SK-N-SH treated with all-trans-retinoic acid at 6 μM for 48 hours (cell line): ENCODE data around the gene MBD5.

Experiments
- ATAC-seq: fragments of 200-7000 bp; cut with Tn5 transposase; 3 replicates; pipeline ENCODE4 v1.9.1; 2020; ENCODE audit warnings: mild to moderate bottlenecking, moderate library complexity
- BACH2 ChIP-seq: fragments of 250-450 bp; sonication (Bioruptor Pico); IDR thresholded peaks from 2 replicates; pipeline ENCODE4 v1.9.0; 2021; ENCODE audit warnings: mild to moderate bottlenecking, borderline replicate concordance
- CREB5 ChIP-seq: fragments of 250-450 bp; sonication (Bioruptor Pico); IDR thresholded peaks from 2 replicates; pipeline ENCODE4 v1.5.1; 2020; ENCODE audit warnings: low read depth, mild to moderate bottlenecking, moderate library complexity
- CSRNP3 ChIP-seq: fragments of 250-450 bp; sonication (Bioruptor Pico); IDR thresholded peaks from 2 replicates; pipeline ENCODE4 v1.5.1; 2021; ENCODE audit warnings: mild to moderate bottlenecking, moderate library complexity
- ESRRG ChIP-seq: fragments of 250-450 bp; sonication (Bioruptor Pico); IDR thresholded peaks from 2 replicates; pipeline ENCODE4 v1.6.1; 2021; ENCODE audit warnings: mild to moderate bottlenecking
- GLIS3 ChIP-seq: fragments of 250-450 bp; sonication (Bioruptor Pico); IDR thresholded peaks from 2 replicates; pipeline ENCODE4 v1.5.0; 2020; ENCODE audit warnings: mild to moderate bottlenecking, moderate library complexity
- ISL1 ChIP-seq: fragments of 250-450 bp; sonication (Bioruptor Pico); IDR thresholded peaks from 2 replicates; pipeline ENCODE4 v2.1.2; 2022; ENCODE audit warnings: mild to moderate bottlenecking, moderate library complexity
- OSR1 ChIP-seq: fragments of 250-450 bp; sonication (Bioruptor Pico); IDR thresholded peaks from 2 replicates; pipeline ENCODE4 v1.8.0; 2022; ENCODE audit warnings: moderate library complexity, mild to moderate bottlenecking, inconsistent platforms
- PATZ1 ChIP-seq: fragments of 250-450 bp; sonication (Bioruptor Pico); IDR thresholded peaks from 2 replicates; pipeline ENCODE4 v1.8.0; 2020; ENCODE audit warnings: mild to moderate bottlenecking, moderate library complexity, borderline replicate concordance
- POU6F1 ChIP-seq: fragments of 250-450 bp; sonication (Bioruptor Pico); IDR thresholded peaks from 2 replicates; pipeline ENCODE4 v1.8.0; 2021; ENCODE audit warnings: low read depth, mild to moderate bottlenecking, moderate library complexity, borderline replicate concordance
- RARB ChIP-seq: fragments of 250-450 bp; sonication (Bioruptor Pico); IDR thresholded peaks from 2 replicates; pipeline ENCODE4 v1.8.0; 2021; ENCODE audit warnings: mild to moderate bottlenecking, moderate library complexity
- SNAI2 ChIP-seq: fragments of 250-450 bp; sonication (Bioruptor Pico); IDR thresholded peaks from 2 replicates; pipeline ENCODE4 v1.5.0; 2020; ENCODE audit warnings: mild to moderate bottlenecking, moderate library complexity
- TCF4 ChIP-seq: fragments of 250-450 bp; sonication (Bioruptor Pico); IDR thresholded peaks from 2 replicates; pipeline ENCODE4 v1.8.0; 2021; ENCODE audit warnings: mild to moderate bottlenecking, moderate library complexity, borderline replicate concordance
- TOX ChIP-seq: fragments of 250-450 bp; sonication (Bioruptor Pico); IDR thresholded peaks from 2 replicates; pipeline ENCODE4 v1.8.0; 2021; ENCODE audit warnings: mild to moderate bottlenecking, moderate library complexity, borderline replicate concordance
- ZC3H10 ChIP-seq: fragments of 250-450 bp; sonication (Bioruptor Pico); IDR thresholded peaks from 2 replicates; pipeline ENCODE4 v1.5.1; 2021; ENCODE audit warnings: mild to moderate bottlenecking, moderate library complexity
- ZFP3 ChIP-seq: fragments of 250-450 bp; sonication (Bioruptor Pico); IDR thresholded peaks from 2 replicates; pipeline ENCODE4 v1.5.0; 2020; ENCODE audit warnings: mild to moderate bottlenecking, moderate library complexity
- ZFP30 ChIP-seq: fragments of 450-650 bp; formaldehyde crosslinking; IDR thresholded peaks from 2 replicates; pipeline ENCODE4 v1.5.0; 2022; ENCODE audit warnings: mild to moderate bottlenecking, moderate library complexity
- ZNF565 ChIP-seq: fragments of 450-650 bp; formaldehyde crosslinking; conservative IDR thresholded peaks from 2 replicates; pipeline ENCODE4 v1.5.0; 2020; ENCODE audit warnings: low read depth, mild to moderate bottlenecking, moderate library complexity
- ZNF70 ChIP-seq: fragments of 450-650 bp; formaldehyde crosslinking; IDR thresholded peaks from 2 replicates; pipeline ENCODE4 v1.5.0; 2020; ENCODE audit warnings: mild to moderate bottlenecking, moderate library complexity
- ZNF8 ChIP-seq: fragments of 450-650 bp; formaldehyde crosslinking; IDR thresholded peaks from 2 replicates; pipeline ENCODE4 v1.5.0; 2020; ENCODE audit warnings: mild to moderate bottlenecking, moderate library complexity

The MBD5 gene

GRCh38 chr2:148484066-148484465 is 463.2 kb downstream of the MBD5 start (continued):
- TF ChIP-seq PATZ1 (CRISPR knock-in tag) = no peak
- TF ChIP-seq, all 23 proteins: peak for 0

- TF ChIP-seq CREB5 (CRISPR knock-in tag) (no peak), ZNF8 (CRISPR knock-in tag) (no peak), OSR1 (no peak), PATZ1 (CRISPR knock-in tag) (no peak), BACH2 (CRISPR knock-in tag) (no peak)
- ATAC-seq = no peak
Measured at GRCh38 chr2:148486655-148487054, 465.8 kb downstream of the MBD5 start.

GRCh38 chr2:148487439-148487838 is 466.5 kb downstream of the MBD5 start:
- ATAC-seq = no peak
- TF ChIP-seq ZFP3 (no peak), ISL1 (no peak), POU6F1 (CRISPR knock-in tag) (no peak), PATZ1 (CRISPR knock-in tag) (no peak)

- peak; percentile 60 for ATAC-seq
- TF ChIP-seq ZC3H10 (CRISPR knock-in tag) = no peak
- TF ChIP-seq TOX = no peak
- peak; percentile 38; the same call in 1 of the 2 replicates for TF ChIP-seq ISL1
- no peak for TF ChIP-seq ESRRG (CRISPR knock-in tag)
- TF ChIP-seq TCF4 (CRISPR knock-in tag) = peak; percentile 96
- TF ChIP-seq SNAI2 (CRISPR knock-in tag) = no peak
- TF ChIP-seq GLIS3 = no peak
- TF ChIP-seq BACH2 (CRISPR knock-in tag) = no peak
Measured at GRCh38 chr2:148490840-148491439, 470.0 kb downstream of the MBD5 start.

GRCh38 chr2:148493822-148494563 is 473.1 kb downstream of the MBD5 start:
- no peak for ATAC-seq
- TF ChIP-seq BACH2 (CRISPR knock-in tag) = no peak
- TF ChIP-seq ZFP30 = no peak
- TF ChIP-seq ZNF70 = no peak
- TF ChIP-seq OSR1 = no peak
- TF ChIP-seq ISL1 = no peak
- TF ChIP-seq GLIS3 = no peak
- TF ChIP-seq CREB5 (CRISPR knock-in tag) = no peak
- TF ChIP-seq SNAI2 (CRISPR knock-in tag) = no peak
- TF ChIP-seq RARB = no peak
- TF ChIP-seq ZNF565 (CRISPR knock-in tag) = no peak
- TF ChIP-seq PATZ1 (CRISPR knock-in tag) = no peak
- TF ChIP-seq ZNF8 (CRISPR knock-in tag) = no peak
- TF ChIP-seq CSRNP3 = no peak
